Peyer's patch (tissue), 4 donors: ENCODE results near the gene EQTN.

Experiments
- CTCF ChIP-seq, 6 experiments: fragments of 450-650 bp in 4 of 6; fragments of 200-600 bp in 2 of 6; sonication (generic) in 1 of 6; IDR thresholded peaks; one replicate each; pipeline ENCODE4 v1.5.1; 2017 to 2019; ENCODE audit warnings: antibody characterized with exemption in 6 of 6, mild to moderate bottlenecking in 3 of 6, moderate library complexity in 1 of 6
- POLR2A ChIP-seq, 2 donors: fragments of 450-650 bp; IDR thresholded peaks; one replicate each; pipeline ENCODE4 v1.5.1; 2017; ENCODE audit warnings: antibody characterized with exemption in 2 of 2, mild to moderate bottlenecking in 2 of 2, moderate library complexity in 2 of 2

- TF ChIP-seq POLR2A (IDR thresholded peaks at IDR 0.05) (no peak), CTCF (IDR thresholded peaks at IDR 0.05) (no peak)
These were observed 35.3 kb downstream of the EQTN start for GRCh38 chr9:27261517-27262211.
